Esophagus muscularis mucosa (tissue), 3 donors: Measurements from ENCODE around the gene CSDE1.

ENCODE experiments used
- EP300 ChIP-seq: sonication (generic); formaldehyde crosslinking; IDR thresholded peaks from one replicate; pipeline ENCODE4 v1.6.1; 2017; ENCODE audit warnings: antibody characterized with exemption
- POLR2AphosphoS5 ChIP-seq, 2 donors: sonication (generic); formaldehyde crosslinking; IDR thresholded peaks; one replicate each; pipeline ENCODE4 v1.6.1; 2017; ENCODE audit warnings: antibody characterized with exemption in 2 of 2

DNA sequence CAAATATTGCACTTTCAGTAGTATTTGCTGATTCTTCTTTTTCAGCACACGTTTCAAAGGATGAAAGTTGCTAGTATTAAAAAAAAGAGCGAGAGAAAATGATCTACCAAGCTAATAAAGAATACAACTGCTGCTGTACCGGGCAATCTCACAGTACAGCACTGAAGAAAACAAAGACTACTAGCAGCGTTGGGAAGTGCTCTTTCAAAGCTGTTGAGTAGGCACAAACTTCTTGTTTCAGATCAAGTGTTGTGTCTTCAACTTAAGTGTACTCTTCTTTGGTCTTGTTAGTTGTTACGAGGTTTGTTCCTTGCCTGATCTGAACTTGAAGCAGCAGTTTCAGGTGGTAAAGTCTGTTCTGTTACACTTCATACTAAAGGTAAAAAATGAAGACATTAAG lies 7.9 kb downstream of the CSDE1 start:
- TF ChIP-seq EP300 (no peak), POLR2AphosphoS5 (IDR thresholded peaks at IDR 0.05) (no peak)
